Activated T-cell treated with anti-CD3 and anti-CD28 coated beads, Interleukin-2, amount 50 U/mL, for 4 hours (primary cell): ENCODE data around the gene CNNM3. TPM values are rescaled to one million over a fixed set of nuclear protein-coding genes. Genes with fewer than 3 reads are reported as not detected.
A peak's percentile ranks its signal among the peaks of the same experiment; 100 is the strongest.

Source experiments
- ATAC-seq, 2 donors: fragments of 200-7000 bp; cut with Tn5 transposase; one replicate each; pipeline ENCODE4 v1.10.0; 2021
- DNase-seq: peaks from one replicate; pipeline ENCODE4 v3.0.0-alpha.2; 2020
- H3K27me3 Mint-ChIP-seq: one replicate; pipeline ENCODE4 v1.8.0; 2021; ENCODE audit warnings: low read depth, mixed read lengths
- H3K36me3 Mint-ChIP-seq: one replicate; pipeline ENCODE4 v1.8.0; 2022; ENCODE audit warnings: mixed read lengths; ENCODE audit not compliant: insufficient read depth
- H3K4me1 Mint-ChIP-seq: one replicate; pipeline ENCODE4 v1.8.0; 2021; ENCODE audit warnings: low read depth, mixed read lengths
- H3K4me3 Mint-ChIP-seq: one replicate; pipeline ENCODE4 v1.8.0; 2021; ENCODE audit warnings: mild to moderate bottlenecking, moderate library complexity, mixed read lengths
- H3K9me3 Mint-ChIP-seq: one replicate; pipeline ENCODE4 v1.8.0; 2021; ENCODE audit warnings: mixed read lengths
- total RNA-seq, 3 donors: library from RNA; stranded (reverse); gene quantifications; one replicate each; pipeline ENCODE4 v1.2.1, GENCODE V29; 2021

The CNNM3 gene
- total RNA-seq, 3 donors from 2014 or later = 22.8 to 26.1 (median 24.4) TPM

DNA sequence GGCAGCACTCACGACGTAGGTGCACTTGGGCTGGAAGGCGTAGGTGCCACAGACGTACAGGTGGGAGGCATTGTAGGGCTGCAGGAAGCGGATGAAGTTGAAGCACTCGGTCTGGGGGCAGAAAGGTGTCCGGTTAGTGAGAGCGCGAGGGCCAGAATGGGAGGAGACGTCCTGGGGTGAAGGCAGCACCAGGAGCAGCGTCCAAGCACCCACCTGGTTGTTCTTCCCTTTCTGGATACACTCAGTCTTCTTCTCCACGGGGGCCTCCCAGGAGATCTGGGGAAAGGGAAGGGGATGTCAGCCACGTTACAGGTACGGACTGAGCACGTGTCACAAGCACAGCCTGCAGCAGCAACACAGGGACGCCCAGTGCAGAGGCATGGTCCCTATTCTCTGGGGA is 49.6 kb downstream of the CNNM3 start:
- H3K9me3 Mint-ChIP-seq = no peaks in the 10 kb centered on the region
- DNase-seq (no peak), ATAC-seq (no peak)
- peaks cover 20% of the 10 kb centered on the region for H3K4me1 Mint-ChIP-seq
- H3K27me3 Mint-ChIP-seq = no peaks in the 10 kb centered on the region
- no peak overlapping the region for H3K4me3 Mint-ChIP-seq
- H3K36me3 Mint-ChIP-seq = peaks cover 7% of the 10 kb centered on the region

GRCh38 chr2:96866149-96866548 is 50.1 kb downstream of the CNNM3 start:
- Mint-ChIP-seq H3K4me1 (peaks cover 23% of the 10 kb centered on the region), H3K9me3 (no peaks in the 10 kb centered on the region), H3K27me3 (no peaks in the 10 kb centered on the region), H3K36me3 (peaks cover 7% of the 10 kb centered on the region), H3K4me3 (no peak overlapping the region)
- ATAC-seq = no peak
- DNase-seq = no peak

- ATAC-seq = no peak
- H3K4me3 Mint-ChIP-seq = peak overlapping the region; percentile 31
- H3K9me3 Mint-ChIP-seq = no peaks in the 10 kb centered on the region
- peaks cover 24% of the 10 kb centered on the region for H3K4me1 Mint-ChIP-seq
- DNase-seq = no peak
- peaks cover 7% of the 10 kb centered on the region for H3K36me3 Mint-ChIP-seq
- H3K27me3 Mint-ChIP-seq = no peaks in the 10 kb centered on the region
Measured at GRCh38 chr2:96866586-96866985, 50.5 kb downstream of the CNNM3 start.

DNA sequence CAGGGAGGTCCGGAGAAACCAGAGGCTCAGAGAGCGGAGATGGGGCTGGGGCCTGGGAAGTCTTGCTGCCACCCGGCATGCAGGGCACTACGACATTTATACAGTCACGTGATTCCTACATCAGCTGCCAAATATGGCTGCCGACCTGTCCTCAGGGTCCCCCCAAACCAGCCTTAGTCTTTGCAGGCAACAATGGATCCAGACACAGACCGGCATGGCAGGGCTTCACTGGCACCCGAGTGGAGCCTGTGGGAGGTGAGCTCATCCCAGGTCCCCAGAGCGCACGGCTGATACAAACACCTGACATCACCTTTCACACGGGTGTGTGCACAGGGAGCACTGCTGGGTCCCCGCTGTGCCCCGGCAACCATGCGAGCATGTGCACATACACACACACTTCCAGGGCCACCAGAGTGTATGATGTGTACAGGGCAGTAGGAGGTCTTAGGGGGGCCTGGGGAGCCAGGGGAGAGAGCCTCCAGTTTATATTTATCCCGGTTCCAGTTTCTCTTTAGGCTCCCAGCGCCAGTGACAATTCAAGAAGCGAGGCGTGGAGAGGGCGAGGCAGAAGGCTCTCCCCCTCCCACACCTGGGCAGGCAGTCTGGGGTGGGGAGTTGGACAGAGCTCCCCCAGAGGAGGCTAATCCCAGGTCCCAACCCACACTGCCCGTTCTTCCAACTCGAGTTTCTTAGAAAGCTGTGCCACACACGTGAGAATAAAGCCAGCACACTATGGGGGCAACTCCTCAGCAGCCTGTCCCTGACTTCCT is 51.1 kb downstream of the CNNM3 start:
- DNase-seq (no peak), ATAC-seq (no peak)
- Mint-ChIP-seq H3K4me1 (peaks cover 24% of the 10 kb centered on the region), H3K9me3 (no peaks in the 10 kb centered on the region), H3K4me3 (peak overlapping the region; percentile 80), H3K36me3 (peaks cover 5% of the 10 kb centered on the region), H3K27me3 (no peaks in the 10 kb centered on the region)

DNA sequence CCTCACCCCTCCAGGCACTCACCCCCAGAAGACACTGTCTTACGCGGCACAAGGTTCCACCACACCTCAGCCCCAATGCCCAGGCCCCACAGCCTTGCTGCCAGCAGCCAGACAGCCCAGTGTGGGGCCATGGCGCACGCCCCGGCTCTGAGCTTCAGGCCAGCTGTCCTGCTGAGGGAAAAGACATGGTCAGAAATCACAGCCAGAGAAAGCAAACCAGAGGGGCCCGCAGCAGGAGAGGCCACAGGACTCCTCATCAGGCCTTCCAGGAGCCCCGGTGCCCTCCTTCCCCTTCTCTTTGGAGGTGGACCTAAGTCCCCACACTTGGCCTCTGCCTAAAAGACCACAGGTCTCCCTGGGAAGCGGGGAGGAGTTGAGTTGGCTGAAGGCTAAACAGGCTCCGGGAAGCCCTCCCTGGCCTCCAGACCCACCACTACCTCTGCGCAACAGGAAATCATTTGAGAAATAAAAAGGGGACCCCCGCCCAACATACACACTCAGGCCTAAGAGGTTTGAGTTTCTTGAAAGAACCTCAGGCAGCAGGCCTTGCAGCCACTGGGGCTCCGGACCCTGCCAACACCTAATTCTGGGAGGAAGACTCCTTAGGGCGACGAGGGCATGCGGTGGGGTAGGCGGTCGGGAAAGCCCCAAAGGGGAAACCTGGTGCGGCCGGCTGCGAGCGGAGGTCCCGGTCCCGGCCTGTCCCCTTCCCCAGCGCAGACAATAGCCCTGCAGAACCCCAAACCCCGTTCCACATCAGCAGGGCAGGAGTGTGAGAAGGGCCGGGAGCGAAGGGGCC is 51.9 kb downstream of the CNNM3 start:
- peak in 1 of 2 donors; percentile 7 for ATAC-seq
- Mint-ChIP-seq H3K4me1 (peaks cover 29% of the 10 kb centered on the region), H3K9me3 (no peaks in the 10 kb centered on the region), H3K36me3 (peaks cover 4% of the 10 kb centered on the region), H3K27me3 (no peaks in the 10 kb centered on the region), H3K4me3 (peak overlapping the region; percentile 80)
- no peak for DNase-seq

DNA sequence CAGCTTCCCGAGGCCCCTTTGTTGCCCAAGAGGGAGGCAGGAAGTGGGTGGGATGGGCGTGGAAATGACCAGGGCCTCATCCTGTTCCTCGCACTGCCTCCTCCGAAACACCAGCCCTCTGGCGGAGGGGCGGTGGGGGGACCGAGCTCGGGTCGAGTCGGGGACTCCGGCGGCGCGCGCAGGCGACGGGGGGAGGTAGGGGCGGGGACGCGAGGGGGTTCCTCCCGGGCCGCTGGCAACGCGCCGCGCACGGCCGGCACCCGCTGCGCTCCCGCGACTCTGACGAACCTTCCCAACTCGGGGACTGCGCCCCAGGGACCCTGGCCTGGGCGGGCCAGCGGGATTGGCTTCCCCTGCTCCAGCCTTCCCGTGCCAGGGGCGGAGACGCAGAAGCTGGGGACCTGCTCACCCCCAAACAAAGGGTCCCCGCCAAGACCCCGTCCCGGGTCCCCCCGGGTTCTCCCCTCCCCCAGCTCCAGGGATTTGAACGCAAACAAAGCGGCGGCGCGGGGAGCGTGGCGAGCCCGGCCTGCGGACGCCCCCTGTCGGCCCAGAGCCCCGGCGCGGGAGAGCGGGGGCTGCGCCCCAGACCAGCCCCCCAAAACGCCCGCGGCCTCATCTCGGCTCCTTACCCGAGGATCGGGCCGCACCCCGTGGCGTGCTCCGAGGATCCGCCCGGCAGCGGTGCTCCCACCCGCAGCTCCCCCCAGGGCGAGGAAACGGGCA is 52.6 kb downstream of the CNNM3 start:
- H3K4me1 Mint-ChIP-seq = peaks cover 35% of the 10 kb centered on the region
- peak overlapping the region; percentile 80 for H3K4me3 Mint-ChIP-seq
- DNase-seq = peak; percentile 39
- no peaks in the 10 kb centered on the region for H3K36me3 Mint-ChIP-seq
- ATAC-seq = peak; percentile 42 to 47
- no peaks in the 10 kb centered on the region for H3K9me3 Mint-ChIP-seq
- no peaks in the 10 kb centered on the region for H3K27me3 Mint-ChIP-seq

GRCh38 chr2:96869281-96869821 is 53.3 kb downstream of the CNNM3 start:
- H3K36me3 Mint-ChIP-seq = no peaks in the 10 kb centered on the region
- H3K9me3 Mint-ChIP-seq = no peaks in the 10 kb centered on the region
- H3K27me3 Mint-ChIP-seq = no peaks in the 10 kb centered on the region
- no peak overlapping the region for H3K4me3 Mint-ChIP-seq
- ATAC-seq (peak; percentile 9 to 16), DNase-seq (no peak)
- H3K4me1 Mint-ChIP-seq = peaks cover 42% of the 10 kb centered on the region

GRCh38 chr2:96869822-96870625 is 54.0 kb downstream of the CNNM3 start, which contains the start of gene SEMA4C:
TSS of gene SEMA4C (minus strand) at chr2:96870080. CDS start at chr2:96867886, 2,194 bp downstream.
- peak; percentile 29 to 35 for ATAC-seq
- no peaks in the 10 kb centered on the region for H3K36me3 Mint-ChIP-seq
- no peaks in the 10 kb centered on the region for H3K27me3 Mint-ChIP-seq
- DNase-seq = peak; percentile 55
- H3K4me1 Mint-ChIP-seq = peaks cover 48% of the 10 kb centered on the region
- peak within 1 kb of the TSS; percentile 77 for H3K4me3 Mint-ChIP-seq
- H3K9me3 Mint-ChIP-seq = no peaks in the 10 kb centered on the region

GRCh38 chr2:96870626-96871255 is 54.7 kb downstream of the CNNM3 start:
- ATAC-seq = peak; percentile 32 to 41
- no peaks in the 10 kb centered on the region for H3K36me3 Mint-ChIP-seq
- peak; percentile 51 for DNase-seq
- H3K4me1 Mint-ChIP-seq = peaks cover 51% of the 10 kb centered on the region
- peak overlapping the region; percentile 77 for H3K4me3 Mint-ChIP-seq
- no peaks in the 10 kb centered on the region for H3K9me3 Mint-ChIP-seq
- no peaks in the 10 kb centered on the region for H3K27me3 Mint-ChIP-seq

GRCh38 chr2:96872591-96873349 is 56.7 kb downstream of the CNNM3 start:
- Mint-ChIP-seq H3K36me3 (no peaks in the 10 kb centered on the region), H3K4me1 (peaks cover 41% of the 10 kb centered on the region), H3K4me3 (no peak overlapping the region), H3K27me3 (no peaks in the 10 kb centered on the region), H3K9me3 (no peaks in the 10 kb centered on the region)
- ATAC-seq (no peak), DNase-seq (no peak)

- Mint-ChIP-seq H3K4me1 (peaks cover 37% of the 10 kb centered on the region), H3K9me3 (no peaks in the 10 kb centered on the region), H3K27me3 (no peaks in the 10 kb centered on the region), H3K4me3 (no peak overlapping the region), H3K36me3 (no peaks in the 10 kb centered on the region)
- ATAC-seq (no peak), DNase-seq (no peak)
Measured at GRCh38 chr2:96873651-96874096, 57.6 kb downstream of the CNNM3 start.

DNA sequence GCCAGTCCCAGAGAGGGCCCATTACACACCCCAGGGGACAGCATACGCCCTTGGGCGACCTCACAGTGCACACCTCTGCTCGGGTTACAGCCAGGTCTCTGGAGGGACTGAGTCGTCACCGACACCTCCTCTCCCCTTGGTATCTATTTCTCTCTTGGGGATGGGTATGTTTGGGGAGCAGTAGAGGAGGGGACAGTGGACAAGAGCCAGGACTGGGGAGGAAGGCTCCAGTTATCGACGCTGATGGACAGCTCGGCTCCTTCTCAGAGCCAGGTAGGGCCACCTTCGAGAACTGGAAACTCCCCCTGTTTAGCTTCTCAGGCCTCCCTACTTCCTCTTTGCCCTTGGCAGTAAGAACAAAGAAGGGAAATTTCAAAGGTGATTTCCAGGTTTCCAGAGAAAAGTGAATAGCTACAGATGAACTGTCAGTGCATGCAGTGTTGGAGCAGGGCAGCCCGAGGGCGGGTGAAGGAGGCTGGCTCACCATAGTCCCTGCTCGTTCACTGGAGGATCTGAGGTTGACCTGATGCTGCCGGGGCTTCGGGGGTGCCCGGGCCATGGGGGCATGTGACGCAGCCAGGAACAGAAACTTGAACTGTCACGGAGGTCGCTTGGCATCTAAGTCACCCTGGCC is 58.2 kb downstream of the CNNM3 start:
- Mint-ChIP-seq H3K4me1 (peaks cover 37% of the 10 kb centered on the region), H3K36me3 (no peaks in the 10 kb centered on the region), H3K9me3 (no peaks in the 10 kb centered on the region), H3K4me3 (no peak overlapping the region), H3K27me3 (no peaks in the 10 kb centered on the region)
- DNase-seq (no peak), ATAC-seq (peak; percentile 17 to 41)
